Measurements from ENCODE around the gene CEL. TPM values are rescaled to one million over a fixed set of nuclear protein-coding genes. Genes with fewer than 3 reads are reported as not detected.

Gene CEL
- total RNA-seq, 1 experiment from 2014 or later, result 3.6 TPM

DNA sequence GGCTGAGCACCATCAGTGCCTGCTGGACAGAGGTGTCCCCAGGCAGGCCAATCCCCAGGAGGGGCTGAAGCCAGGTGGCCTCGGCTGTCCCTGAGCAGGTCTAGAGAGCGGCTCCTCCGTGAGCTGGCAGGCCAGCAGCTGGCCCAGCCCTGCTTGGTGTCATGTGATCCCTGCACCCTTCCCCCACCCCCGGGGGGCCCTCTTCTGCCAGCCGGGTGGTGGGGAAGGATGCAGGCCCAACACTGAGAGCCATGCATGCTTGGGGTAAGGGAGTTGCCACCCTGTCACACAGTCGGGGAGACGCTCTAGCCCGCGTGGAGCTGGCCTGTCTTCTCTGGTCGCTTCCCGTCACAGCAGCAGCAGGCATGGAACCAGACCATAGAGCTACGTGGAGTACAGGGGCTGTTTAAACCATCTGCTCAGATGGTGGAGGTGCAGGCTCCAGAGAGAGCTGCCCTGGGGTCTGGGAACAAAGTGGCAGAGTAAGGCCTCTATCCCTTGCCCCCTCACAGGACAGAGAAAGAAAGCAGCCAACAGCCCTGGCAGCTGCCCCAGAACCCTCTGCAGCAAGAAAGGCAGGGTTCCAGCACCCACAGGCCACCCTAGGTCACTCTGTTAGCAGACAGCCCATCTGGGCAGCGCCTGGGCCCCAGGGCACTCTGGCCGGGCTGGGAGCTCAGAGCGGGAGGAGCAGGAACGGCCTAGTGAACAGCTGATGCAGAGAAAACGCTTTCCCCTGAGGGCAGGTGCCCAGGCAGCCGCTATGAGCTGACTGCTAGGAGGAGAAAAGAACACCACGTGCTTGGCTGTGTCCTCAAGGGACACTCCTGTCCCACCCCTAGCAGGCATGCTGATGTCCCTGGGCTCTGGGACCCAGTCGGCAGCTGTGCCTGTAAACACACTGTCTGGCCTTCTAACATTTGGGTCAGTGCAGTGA lies 52.4 kb downstream of the CEL start:
- Histone ChIP-seq H4K8ac (replicated peaks; ENCODE audit: insufficient read length, low read depth, low read length) (no peak overlapping the region), H3K27me3 (ENCODE audit: insufficient read depth, low read length) (peaks cover 3% of the 10 kb centered on the region; the same call in 1 of the 2 replicates), H2AK5ac (ENCODE audit: insufficient read length, low read length) (no peak overlapping the region), H3K9ac (ENCODE audit: extremely low read depth, insufficient read length, low read length) (no peak overlapping the region), H3K4me2 (ENCODE audit: insufficient read depth, insufficient read length, low read length) (no peak overlapping the region), H3K27ac (ENCODE audit: insufficient read length, low read depth, low read length) (no peak overlapping the region), H3K18ac (ENCODE audit: insufficient read length, low read depth, low read length) (no peak overlapping the region), H4K91ac (ENCODE audit: insufficient read length, low read depth, low read length) (no peak overlapping the region), H3K4ac (ENCODE audit: low read depth, low read length) (no peak overlapping the region), H2BK20ac (ENCODE audit: low read depth, low read length, poor library complexity, severe bottlenecking) (no peak overlapping the region), H3K79me1 (ENCODE audit: insufficient read depth, low read depth, low read length, poor library complexity, severe bottlenecking) (no peaks in the 10 kb centered on the region), H2BK5ac (ENCODE audit: insufficient read length, low read length) (no peak overlapping the region), H2BK15ac (ENCODE audit: low read depth, low read length) (no peak overlapping the region), H3K79me2 (ENCODE audit: insufficient read depth, low read length) (no peaks in the 10 kb centered on the region), H4K20me1 (ENCODE audit: control insufficient read depth, insufficient read depth, insufficient read length) (peaks cover 8% of the 10 kb centered on the region), H3K14ac (ENCODE audit: insufficient read depth, low read length) (no peak overlapping the region; the same call in 1 of the 2 replicates), H3K23ac (ENCODE audit: insufficient read length, low read depth, low read length) (no peak overlapping the region), H3K9me3 (ENCODE audit: control insufficient read depth, low read depth, low read length) (no peaks in the 10 kb centered on the region), H2BK120ac (ENCODE audit: low read depth, low read length, poor library complexity, severe bottlenecking) (no peak overlapping the region), H3T11ph (ENCODE audit: low read length) (no peak overlapping the region), H4K5ac (ENCODE audit: insufficient read length, low read depth, low read length) (no peak overlapping the region), H2AFZ (ENCODE audit: low read length) (no peak overlapping the region), H3K4me1 (ENCODE audit: insufficient read depth, low read length) (no peaks in the 10 kb centered on the region), H3K56ac (ENCODE audit: insufficient read length, low read depth, low read length) (no peak overlapping the region), H3K23me2 (ENCODE audit: insufficient read length, low read depth, low read length, poor library complexity, severe bottlenecking) (no peaks in the 10 kb centered on the region), H2BK12ac (ENCODE audit: insufficient read length, low read depth, low read length) (no peak overlapping the region)
- H3K36me3 Mint-ChIP-seq (ENCODE audit: insufficient read depth in 1 of 3, low read depth in 3 of 3), result peaks cover 2 to 10% (median 9%) of the 10 kb centered on the region in 3 experiments; a peak in 5 of 7 replicates
- H3K9me3 Mint-ChIP-seq, result no peaks in the 10 kb centered on the region
- H3K4me1 Mint-ChIP-seq, result peaks cover 5 to 20% of the 10 kb centered on the region in 2 experiments; a peak in 3 of 4 replicates
- WGBS (ENCODE audit: extremely low coverage, insufficient read length, low lambda C conversion rate), result no CpG with 5 or more reads among the region's 20 CpGs
- DNase-seq, result no peak
- H3K27me3 Mint-ChIP-seq (ENCODE audit: low read depth), result peaks cover 15% of the 10 kb centered on the region
- no peak overlapping the region for H3K27ac Mint-ChIP-seq
- TF ChIP-seq, protein P1, sequence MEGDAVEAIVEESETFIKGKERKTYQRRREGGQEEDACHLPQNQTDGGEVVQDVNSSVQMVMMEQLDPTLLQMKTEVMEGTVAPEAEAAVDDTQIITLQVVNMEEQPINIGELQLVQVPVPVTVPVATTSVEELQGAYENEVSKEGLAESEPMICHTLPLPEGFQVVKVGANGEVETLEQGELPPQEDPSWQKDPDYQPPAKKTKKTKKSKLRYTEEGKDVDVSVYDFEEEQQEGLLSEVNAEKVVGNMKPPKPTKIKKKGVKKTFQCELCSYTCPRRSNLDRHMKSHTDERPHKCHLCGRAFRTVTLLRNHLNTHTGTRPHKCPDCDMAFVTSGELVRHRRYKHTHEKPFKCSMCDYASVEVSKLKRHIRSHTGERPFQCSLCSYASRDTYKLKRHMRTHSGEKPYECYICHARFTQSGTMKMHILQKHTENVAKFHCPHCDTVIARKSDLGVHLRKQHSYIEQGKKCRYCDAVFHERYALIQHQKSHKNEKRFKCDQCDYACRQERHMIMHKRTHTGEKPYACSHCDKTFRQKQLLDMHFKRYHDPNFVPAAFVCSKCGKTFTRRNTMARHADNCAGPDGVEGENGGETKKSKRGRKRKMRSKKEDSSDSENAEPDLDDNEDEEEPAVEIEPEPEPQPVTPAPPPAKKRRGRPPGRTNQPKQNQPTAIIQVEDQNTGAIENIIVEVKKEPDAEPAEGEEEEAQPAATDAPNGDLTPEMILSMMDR (conservative IDR thresholded peaks at IDR 0.05), result no peak
- H3K4me3 Mint-ChIP-seq, result no peak overlapping the region
